ENCODE measurements around the gene TRAPPC1. TPM values are rescaled to one million over a fixed set of nuclear protein-coding genes. Genes with fewer than 3 reads are reported as not detected.

TRAPPC1 gene
- total and polyA plus RNA-seq, 2 experiments from 2014 or later: 45.2 to 234 TPM

GRCh38 chr17:7910281-7910680 is 21.5 kb downstream of the TRAPPC1 start:
- no peaks in the 10 kb centered on the region for H3K36me3 ChIP-seq (ENCODE audit: insufficient read depth)
- TF ChIP-seq EZH2 (IDR thresholded peaks at IDR 0.05; ENCODE audit: low read depth, unreplicated experiment): no peak
- TF ChIP-seq, protein P1, sequence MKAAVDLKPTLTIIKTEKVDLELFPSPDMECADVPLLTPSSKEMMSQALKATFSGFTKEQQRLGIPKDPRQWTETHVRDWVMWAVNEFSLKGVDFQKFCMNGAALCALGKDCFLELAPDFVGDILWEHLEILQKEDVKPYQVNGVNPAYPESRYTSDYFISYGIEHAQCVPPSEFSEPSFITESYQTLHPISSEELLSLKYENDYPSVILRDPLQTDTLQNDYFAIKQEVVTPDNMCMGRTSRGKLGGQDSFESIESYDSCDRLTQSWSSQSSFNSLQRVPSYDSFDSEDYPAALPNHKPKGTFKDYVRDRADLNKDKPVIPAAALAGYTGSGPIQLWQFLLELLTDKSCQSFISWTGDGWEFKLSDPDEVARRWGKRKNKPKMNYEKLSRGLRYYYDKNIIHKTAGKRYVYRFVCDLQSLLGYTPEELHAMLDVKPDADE (IDR thresholded peaks at IDR 0.05): no peak
- TF ChIP-seq REST (IDR thresholded peaks at IDR 0.05; ENCODE audit: unreplicated experiment): no peak
- TF ChIP-seq EZH2phosphoT487 (IDR thresholded peaks at IDR 0.05; ENCODE audit: unreplicated experiment): no peak
- TF ChIP-seq CTCF (conservative IDR thresholded peaks at IDR 0.05; ENCODE audit: low read depth in 2 of 2): no peak
- no peak for TF ChIP-seq JUNB (IDR thresholded peaks at IDR 0.05; ENCODE audit: unreplicated experiment)
- no peak for TF ChIP-seq ZNF114 (CRISPR knock-in tag; IDR thresholded peaks at IDR 0.05)
- no peak for TF ChIP-seq CREB1 (CRISPR knock-in tag; IDR thresholded peaks at IDR 0.05; ENCODE audit: low read depth)
- no peak overlapping the region for H2AFZ ChIP-seq
- H3K36me3 Mint-ChIP-seq (ENCODE audit: low read depth): no peaks in the 10 kb centered on the region; the same call in 2 of the 3 replicates
- H3F3A ChIP-seq (replicated peaks; ENCODE audit: low read depth): peaks cover 3% of the 10 kb centered on the region; the same call in 1 of the 2 replicates
- H3K9me3 Mint-ChIP-seq: no peaks in the 10 kb centered on the region
- H3K79me2 ChIP-seq (replicated peaks; ENCODE audit: insufficient read depth): no peaks in the 10 kb centered on the region
- H3K4me3 ChIP-seq: no peak overlapping the region
- DNase-seq (ENCODE audit: low spot score): no peak
- no peak for ATAC-seq
- H3K27ac Mint-ChIP-seq: no peak overlapping the region
- H3K27ac ChIP-seq (ENCODE audit: low read depth): no peak overlapping the region
- H3K9me2 ChIP-seq (ENCODE audit: insufficient read depth): no peaks in the 10 kb centered on the region
- H3K27me3 Mint-ChIP-seq (ENCODE audit: insufficient read depth, low read depth, poor library complexity): peaks cover 10% of the 10 kb centered on the region
- no peak overlapping the region for H3K4me2 ChIP-seq
- H3K4me1 Mint-ChIP-seq: peaks cover 6% of the 10 kb centered on the region
- no peaks in the 10 kb centered on the region; the same call in 1 of the 2 replicates for H4K20me1 ChIP-seq (replicated peaks; ENCODE audit: insufficient read depth)
- H3K4me3 Mint-ChIP-seq: no peak overlapping the region; the same call in 2 of the 3 replicates
- H3K4me1 ChIP-seq (ENCODE audit: insufficient read depth): no peaks in the 10 kb centered on the region
- H3K27me3 ChIP-seq (ENCODE audit: insufficient read depth): peaks cover 18% of the 10 kb centered on the region

- H3K27me3 Mint-ChIP-seq (ENCODE audit: insufficient read depth, low read depth, poor library complexity): peaks cover 2% of the 10 kb centered on the region
- H3K36me3 Mint-ChIP-seq (ENCODE audit: low read depth): peaks cover 7% of the 10 kb centered on the region; the same call in 2 of the 3 replicates
- H3K27ac Mint-ChIP-seq: no peak overlapping the region
- ATAC-seq (no peak), DNase-seq (ENCODE audit: low spot score) (no peak)
- no peak overlapping the region for H3K4me3 ChIP-seq
- H4K20me1 ChIP-seq (replicated peaks; ENCODE audit: insufficient read depth): no peaks in the 10 kb centered on the region
- H3K79me2 ChIP-seq (replicated peaks; ENCODE audit: insufficient read depth): no peaks in the 10 kb centered on the region
- no peak overlapping the region for H3K4me3 Mint-ChIP-seq
- no peak overlapping the region for H3K27ac ChIP-seq (ENCODE audit: low read depth)
- H3K4me2 ChIP-seq: no peak overlapping the region
- H2AFZ ChIP-seq: no peak overlapping the region
- no peaks in the 10 kb centered on the region for H3K4me1 ChIP-seq (ENCODE audit: insufficient read depth)
- H3K9me2 ChIP-seq (ENCODE audit: insufficient read depth): no peaks in the 10 kb centered on the region
- H3K36me3 ChIP-seq (ENCODE audit: insufficient read depth): no peaks in the 10 kb centered on the region
- no peaks in the 10 kb centered on the region for H3K4me1 Mint-ChIP-seq
- H3F3A ChIP-seq (replicated peaks; ENCODE audit: low read depth): no peaks in the 10 kb centered on the region
- H3K27me3 ChIP-seq (ENCODE audit: insufficient read depth): peaks cover 6% of the 10 kb centered on the region
- no peaks in the 10 kb centered on the region for H3K9me3 Mint-ChIP-seq
- TF ChIP-seq, protein P1 (IDR thresholded peaks at IDR 0.05): no peak
- no peak for TF ChIP-seq EZH2phosphoT487 (IDR thresholded peaks at IDR 0.05; ENCODE audit: unreplicated experiment)
- TF ChIP-seq REST (IDR thresholded peaks at IDR 0.05; ENCODE audit: unreplicated experiment): no peak
- TF ChIP-seq NANOG (IDR thresholded peaks at IDR 0.05; ENCODE audit: borderline replicate concordance): no peak
- TF ChIP-seq EZH2 (IDR thresholded peaks at IDR 0.05; ENCODE audit: low read depth, unreplicated experiment): no peak
- no peak for TF ChIP-seq ZNF114 (CRISPR knock-in tag; IDR thresholded peaks at IDR 0.05)
- TF ChIP-seq STAT1 (IDR thresholded peaks at IDR 0.05; ENCODE audit: unreplicated experiment): no peak
Measured at GRCh38 chr17:7909089-7909488, 22.7 kb downstream of the TRAPPC1 start.

Measured in GM23338 (cell line).